ENCODE measurements around the gene SOX8.

GRCh38 chr16:977081-977701 is 4.4 kb upstream of the SOX8 start:
- TF ChIP-seq CTCF (IDR thresholded peaks at IDR 0.05; ENCODE audit: low read length) (no peak), EZH2phosphoT487 (IDR thresholded peaks at IDR 0.05; ENCODE audit: low read length) (no peak)
